Lower leg skin (tissue), 3 donors: ENCODE results near the gene LGR6.

Source experiments
- CTCF ChIP-seq, 3 donors: fragments of 450-650 bp; IDR thresholded peaks; one replicate each; pipeline ENCODE4 v1.5.1; 2016; ENCODE audit warnings: antibody characterized with exemption in 3 of 3, mild to moderate bottlenecking in 3 of 3, moderate library complexity in 2 of 3
- POLR2A ChIP-seq, 2 donors: fragments of 450-650 bp; IDR thresholded peaks; one replicate each; pipeline ENCODE4 v1.6.1; 2016 to 2017; ENCODE audit warnings: antibody characterized with exemption in 2 of 2, mild to moderate bottlenecking in 1 of 2, moderate library complexity in 1 of 2

GRCh38 chr1:202278751-202279150 is 85.2 kb downstream of the LGR6 start:
- TF ChIP-seq CTCF (IDR thresholded peaks at IDR 0.05): no peak
- no peak for TF ChIP-seq POLR2A (IDR thresholded peaks at IDR 0.05)
